Thyroid gland (tissue), 4 donors: ENCODE measurements around the gene CA10.

Experiments
- CTCF ChIP-seq, 6 experiments: fragments of 200-600 bp in 3 of 6; fragments of 450-650 bp in 3 of 6; sonication (generic) in 3 of 6; IDR thresholded peaks; one replicate each; pipeline ENCODE4 v1.5.1; 2016 to 2019; ENCODE audit warnings: antibody characterized with exemption in 6 of 6, mild to moderate bottlenecking in 2 of 6, inconsistent platforms in 1 of 6, moderate library complexity in 1 of 6
- POLR2A ChIP-seq, 2 donors: fragments of 450-650 bp; IDR thresholded peaks; one replicate each; pipeline ENCODE4 v1.6.1; 2017; ENCODE audit warnings: antibody characterized with exemption in 2 of 2, mild to moderate bottlenecking in 2 of 2, moderate library complexity in 1 of 2

- TF ChIP-seq POLR2A (IDR thresholded peaks at IDR 0.05) (no peak), CTCF (IDR thresholded peaks at IDR 0.05) (no peak)
Measured at GRCh38 chr17:51795401-51795800, 363.1 kb downstream of the CA10 start.
